HepG2 (cell line): ENCODE measurements around the gene KSR1. TPM values are rescaled to one million over a fixed set of nuclear protein-coding genes. Genes with fewer than 3 reads are reported as not detected.
A peak's percentile ranks its signal among the peaks of the same experiment; 100 is the strongest.

ENCODE experiments used
- DMAP1 ChIP-seq: IDR thresholded peaks from 2 replicates; pipeline ENCODE4 v1.6.1; 2016
- DRAP1 ChIP-seq: IDR thresholded peaks from 2 replicates; pipeline ENCODE4 v1.6.1; 2016; ENCODE audit warnings: missing genetic modification reagents, missing compliant biosample characterization
- ELF3 ChIP-seq: IDR thresholded peaks from 2 replicates; pipeline ENCODE4 v1.6.1; 2016; ENCODE audit warnings: missing genetic modification reagents, missing compliant biosample characterization
- ERF ChIP-seq: IDR thresholded peaks from 2 replicates; pipeline ENCODE4 v1.6.1; 2018; ENCODE audit warnings: missing biosample characterization, missing genetic modification reagents
- KDM2A ChIP-seq: sonication (generic); formaldehyde crosslinking; IDR thresholded peaks from 2 replicates; pipeline ENCODE4 v1.4.0; 2020; ENCODE audit warnings: low read depth, missing genetic modification reagents, borderline replicate concordance
- KLF16 ChIP-seq, 2 experiments: sonication (generic) in 1 of 2; formaldehyde crosslinking in 1 of 2; IDR thresholded peaks; 2 replicates each; pipeline versions ENCODE4 v1.6.1 to v1.8.0; 2016 to 2023; ENCODE audit warnings: missing genetic modification reagents in 2 of 2, missing compliant biosample characterization in 1 of 2
- MXD4 ChIP-seq: IDR thresholded peaks from 2 replicates; pipeline ENCODE4 v1.6.1; 2016; ENCODE audit warnings: mild to moderate bottlenecking, missing biosample characterization, missing genetic modification reagents
- MYC ChIP-seq: sonication (generic); formaldehyde crosslinking; IDR thresholded peaks from 2 replicates; pipeline ENCODE4 v1.9.0; 2021; ENCODE audit warnings: missing genetic modification reagents, borderline replicate concordance
- NONO ChIP-seq, 2 experiments: fragments of 450-650 bp in 1 of 2; sonication (generic) in 1 of 2; formaldehyde crosslinking in 1 of 2; IDR thresholded peaks in 1 of 2; conservative IDR thresholded peaks in 1 of 2; 2 replicates each; pipeline versions ENCODE4 v1.6.1 to v1.8.0; 2017 to 2022; ENCODE audit warnings: mild to moderate bottlenecking in 1 of 2, missing genetic modification reagents in 1 of 2, moderate library complexity in 1 of 2
- PAF1 ChIP-seq: IDR thresholded peaks from 2 replicates; pipeline ENCODE4 v1.6.1; 2016; ENCODE audit warnings: missing genetic modification reagents, missing compliant biosample characterization
- RARG ChIP-seq: sonication (generic); formaldehyde crosslinking; IDR thresholded peaks from 2 replicates; pipeline ENCODE4 v1.4.0; 2020; ENCODE audit warnings: low read depth, mild to moderate bottlenecking, missing genetic modification reagents
- RFX1 ChIP-seq: fragments of 450-650 bp; IDR thresholded peaks from 2 replicates; pipeline ENCODE4 v1.6.1; 2017
- SAP130 ChIP-seq: IDR thresholded peaks from 2 replicates; pipeline ENCODE4 v1.6.1; 2016; ENCODE audit warnings: low read depth
- SIN3B ChIP-seq: fragments of 150-350 bp; IDR thresholded peaks from 2 replicates; pipeline ENCODE4 v1.6.1; 2014; ENCODE audit warnings: low read length
- ZBTB33 ChIP-seq: sonication (generic); formaldehyde crosslinking; IDR thresholded peaks from 2 replicates; pipeline ENCODE4 v1.4.0; 2020; ENCODE audit warnings: missing genetic modification reagents
- ZFAT ChIP-seq: sonication (generic); formaldehyde crosslinking; conservative IDR thresholded peaks from 2 replicates; pipeline ENCODE4 v1.8.1; 2023; ENCODE audit warnings: missing genetic modification reagents, inconsistent platforms
- ZMAT5 ChIP-seq: sonication (generic); formaldehyde crosslinking; IDR thresholded peaks from 2 replicates; pipeline ENCODE4 v1.5.0; 2020; ENCODE audit warnings: mild to moderate bottlenecking, low read depth, missing genetic modification reagents, borderline replicate concordance
- ZNF296 ChIP-seq: sonication (generic); formaldehyde crosslinking; conservative IDR thresholded peaks from 2 replicates; pipeline ENCODE4 v1.5.0; 2020; ENCODE audit warnings: mild to moderate bottlenecking, missing genetic modification reagents
- ZNF329 ChIP-seq: sonication (generic); formaldehyde crosslinking; IDR thresholded peaks from 2 replicates; pipeline ENCODE4 v1.9.0; 2021; ENCODE audit warnings: low read depth, mild to moderate bottlenecking, missing genetic modification reagents
- ZNF350 ChIP-seq: sonication (generic); formaldehyde crosslinking; IDR thresholded peaks from 2 replicates; pipeline ENCODE4 v1.4.0; 2020; ENCODE audit warnings: mild to moderate bottlenecking, low read depth, missing genetic modification reagents, borderline replicate concordance
- ZNF503 ChIP-seq: sonication (generic); formaldehyde crosslinking; IDR thresholded peaks from 2 replicates; pipeline ENCODE4 v1.4.0; 2020; ENCODE audit warnings: missing genetic modification reagents
- ZNF549 ChIP-seq: sonication (generic); formaldehyde crosslinking; IDR thresholded peaks from 2 replicates; pipeline ENCODE4 v1.5.0; 2020; ENCODE audit warnings: missing genetic modification reagents
- ZNF552 ChIP-seq: sonication (generic); formaldehyde crosslinking; IDR thresholded peaks from 2 replicates; pipeline ENCODE4 v1.9.0; 2022; ENCODE audit warnings: missing genetic modification reagents, mild to moderate bottlenecking, borderline replicate concordance
- ZNF589 ChIP-seq: sonication (generic); formaldehyde crosslinking; conservative IDR thresholded peaks from 2 replicates; pipeline ENCODE4 v1.8.0; 2022; ENCODE audit warnings: mild to moderate bottlenecking, moderate library complexity, missing genetic modification reagents
- ZNF740 ChIP-seq: sonication (generic); formaldehyde crosslinking; IDR thresholded peaks from 2 replicates; pipeline ENCODE4 v1.4.0; 2020; ENCODE audit warnings: missing genetic modification reagents
- ZNF788 ChIP-seq: sonication (generic); formaldehyde crosslinking; IDR thresholded peaks from 2 replicates; pipeline ENCODE4 v1.5.0; 2020; ENCODE audit warnings: mild to moderate bottlenecking, missing genetic modification reagents, borderline replicate concordance
- polyA plus RNA-seq, 8 experiments: library from polyadenylated mRNA; depleted of rRNA in 3 of 8; stranded (reverse) in 7 of 8; unstranded in 1 of 8; fragments of >200 nt; fragmentation: Illumina TruSeq in 4 of 8; extraction: Trizol in 4 of 8; gene quantifications; 2 replicates each; pipeline versions ENCODE4 v1.2.1 to v1.2.3, GENCODE V29; 2011 to 2016; ENCODE audit warnings: low read depth in 4 of 8, missing spikeins in 1 of 8, mixed read lengths in 1 of 8; ENCODE audit not compliant: insufficient read depth in 1 of 8
- total RNA-seq, 5 experiments: library from RNA; depleted of rRNA; stranded (reverse); fragments of >200 nt; fragmentation: Illumina TruSeq; extraction: Trizol; gene quantifications; 2 replicates each; pipeline ENCODE4 v1.2.3, GENCODE V29; 2016; ENCODE audit warnings: low read depth in 1 of 5

Gene KSR1
- total and polyA plus RNA-seq, 2 of the 13 experiments (the other 11 are each of a cell fraction or from before 2014, with no cell fraction given) = 10.1 to 16.6 TPM

GRCh38 chr17:27559506-27560481, 103.5 kb downstream of the KSR1 start (continued):
- no peak for TF ChIP-seq ZNF589
- no peak for TF ChIP-seq MXD4
- TF ChIP-seq ZNF740 (CRISPR knock-in tag) = no peak
- no peak for TF ChIP-seq ZNF552
- no peak for TF ChIP-seq ZNF329 (CRISPR knock-in tag)
- no peak for TF ChIP-seq ZFAT (CRISPR knock-in tag)
- TF ChIP-seq ZMAT5 (CRISPR knock-in tag) = no peak
- no peak for TF ChIP-seq ZNF503 (CRISPR knock-in tag)
- TF ChIP-seq ZBTB33 (CRISPR knock-in tag) = peak; percentile 43; the same call in 1 of the 2 replicates
- no peak for TF ChIP-seq DMAP1 (CRISPR knock-in tag)
- no peak for TF ChIP-seq ELF3
- peak; percentile 52; the same call in 1 of the 2 replicates for TF ChIP-seq MYC (CRISPR knock-in tag)
- TF ChIP-seq PAF1 (CRISPR knock-in tag) = no peak
- no peak for TF ChIP-seq NONO (IDR thresholded peaks at IDR 0.05)
- 0 out of 2 replicates have a peak, but pooled peaks have one; percentile 16 for TF ChIP-seq NONO (CRISPR knock-in tag; conservative IDR thresholded peaks at IDR 0.05)
- no peak for TF ChIP-seq RARG (CRISPR knock-in tag)
- no peak for TF ChIP-seq KLF16 (CRISPR knock-in tag; IDR thresholded peaks at IDR 0.05)
- TF ChIP-seq DRAP1 (CRISPR knock-in tag) = 0 out of 2 replicates have a peak, but pooled peaks have one; percentile 27
- no peak; the same call in 1 of the 2 replicates for TF ChIP-seq SAP130 (CRISPR knock-in tag)
- TF ChIP-seq ZNF788 = no peak
- no peak for TF ChIP-seq RFX1
- TF ChIP-seq ZNF549 (CRISPR knock-in tag) = no peak
- peak; percentile 7; the same call in 1 of the 2 replicates for TF ChIP-seq KDM2A (CRISPR knock-in tag)
- no peak for TF ChIP-seq SIN3B
- TF ChIP-seq ZNF350 (CRISPR knock-in tag) = 0 out of 2 replicates have a peak, but pooled peaks have one; percentile 5
- TF ChIP-seq ZNF296 (CRISPR knock-in tag) = no peak
- no peak; the same call in 1 of the 2 replicates for TF ChIP-seq ERF (CRISPR knock-in tag)
